SK-N-SH (cell line): Measurements from ENCODE around the gene ITSN2. TPM values are rescaled to one million over a fixed set of nuclear protein-coding genes. Genes with fewer than 3 reads are reported as not detected.

Experiments used
- CTCF ChIA-PET: fragments of 300-600, 350-600 bp; formaldehyde crosslinking; extraction: SDS; loops from one replicate; lab custom pipeline; 2021; lab: Yijun Ruan, JAX
- POLR2A ChIA-PET: fragments of 350-600 bp; sonication (Branson Sonifier 250); formaldehyde crosslinking; extraction: SDS; loops from one replicate; lab custom pipeline; 2020; ENCODE audit warnings: antibody characterized with exemption, inconsistent platforms; lab: Yijun Ruan, JAX
- DNase-seq: peaks from one replicate; pipeline ENCODE4 v3.0.0; 2012
- H2AFZ ChIP-seq: fragments of 200-600 bp; sonication (generic); 2 replicates; pipeline ENCODE4 v1.8.1; 2016; ENCODE audit warnings: antibody characterized with exemption, mild to moderate bottlenecking, low read depth
- H3F3A ChIP-seq: fragments of 200-600 bp; sonication (generic); replicated peaks from 2 replicates; pipeline ENCODE3; 2016; ENCODE audit warnings: antibody characterized with exemption, mild to moderate bottlenecking; ENCODE audit not compliant: insufficient read depth
- H3K27ac ChIP-seq, 2 experiments: fragments of 200-500 bp in 1 of 2; fragments of 200-600 bp in 1 of 2; sonication (Bioruptor generic) in 1 of 2; sonication (generic), shearing (Covaris generic) in 1 of 2; 2 replicates each; pipeline versions ENCODE4 v1.5.1 to v1.6.1; 2014 to 2016; ENCODE audit warnings: low read depth in 2 of 2, inconsistent platforms in 1 of 2, low read length in 1 of 2, mild to moderate bottlenecking in 1 of 2, mixed read lengths in 1 of 2
- H3K27me3 ChIP-seq: fragments of 200-600 bp; sonication (generic), shearing (Covaris generic); 2 replicates; pipeline ENCODE4 v1.6.1; 2016; ENCODE audit warnings: mixed run types; ENCODE audit not compliant: insufficient read depth
- H3K36me3 ChIP-seq, 2 experiments: fragments of 200-500 bp in 1 of 2; fragments of 200-600 bp in 1 of 2; sonication (Bioruptor generic) in 1 of 2; sonication (generic) in 1 of 2; replicated peaks in 1 of 2; 2 replicates each; pipeline versions ENCODE3 to v1.5.1; 2014 to 2016; ENCODE audit warnings: low read length in 1 of 2, mild to moderate bottlenecking in 1 of 2; ENCODE audit not compliant: insufficient read depth in 2 of 2, control insufficient read depth in 1 of 2
- H3K4me1 ChIP-seq, 2 experiments: fragments of 200-500 bp in 1 of 2; fragments of 200-600 bp in 1 of 2; sonication (Bioruptor generic) in 1 of 2; sonication (generic), shearing (Covaris generic) in 1 of 2; 2 replicates each; pipeline versions ENCODE4 v1.5.1 to v1.6.1; 2014 to 2016; ENCODE audit warnings: low read depth in 1 of 2, low read length in 1 of 2, mixed run types in 1 of 2; ENCODE audit not compliant: insufficient read depth in 2 of 2, control insufficient read depth in 1 of 2
- H3K4me2 ChIP-seq: fragments of 200-600 bp; sonication (generic), shearing (Covaris generic); 2 replicates; pipeline ENCODE4 v1.6.1; 2017; ENCODE audit warnings: mixed run types
- H3K4me3 ChIP-seq, 2 experiments: fragments of 200-500 bp in 1 of 2; fragments of 200-600 bp in 1 of 2; sonication (Bioruptor generic) in 1 of 2; sonication (generic), shearing (Covaris generic) in 1 of 2; 2 replicates each; pipeline versions ENCODE4 v1.5.1 to v1.8.1; 2014 to 2016; ENCODE audit warnings: low read depth in 2 of 2, inconsistent platforms in 1 of 2, low read length in 1 of 2, mild to moderate bottlenecking in 1 of 2, mixed read lengths in 1 of 2, moderate library complexity in 1 of 2
- H3K79me2 ChIP-seq: fragments of 200-600 bp; sonication (generic); 2 replicates; pipeline ENCODE4 v1.8.1; 2017; ENCODE audit warnings: mild to moderate bottlenecking; ENCODE audit not compliant: insufficient read depth
- H3K9ac ChIP-seq: fragments of 200-600 bp; sonication (generic); 2 replicates; pipeline ENCODE4 v1.6.1; 2017; ENCODE audit warnings: mixed run types
- H3K9me2 ChIP-seq: fragments of 200-600 bp; sonication (generic); 2 replicates; pipeline ENCODE4 v1.6.1; 2017; ENCODE audit warnings: mixed run types
- H3K9me3 ChIP-seq: fragments of 200-600 bp; sonication (generic); 2 replicates; pipeline ENCODE4 v1.6.1; 2017; ENCODE audit warnings: mixed run types, mild to moderate bottlenecking, moderate library complexity
- H4K20me1 ChIP-seq: fragments of 200-600 bp; sonication (generic); 2 replicates; pipeline ENCODE4 v1.6.1; 2017; ENCODE audit warnings: mild to moderate bottlenecking, mixed run types; ENCODE audit not compliant: insufficient read depth
- EZH2phosphoT487 ChIP-seq: fragments of 200-600 bp; sonication (generic); IDR thresholded peaks from 2 replicates; pipeline ENCODE4 v1.6.1; 2017; ENCODE audit warnings: low read depth, mixed run types, mild to moderate bottlenecking, antibody characterized with exemption, moderate library complexity, borderline replicate concordance
- FOSL2 ChIP-seq: IDR thresholded peaks from 2 replicates; pipeline ENCODE4 v1.4.0; 2012; ENCODE audit warnings: low read depth, mild to moderate bottlenecking, moderate library complexity, borderline replicate concordance
- GABPA ChIP-seq: IDR thresholded peaks from 2 replicates; pipeline ENCODE4 v1.4.0; 2012; ENCODE audit warnings: low read depth, mild to moderate bottlenecking
- GATA2 ChIP-seq: sonication (generic); formaldehyde crosslinking; IDR thresholded peaks from 2 replicates; pipeline ENCODE4 v1.5.0; 2020; ENCODE audit warnings: mild to moderate bottlenecking, missing genetic modification reagents
- MEF2A ChIP-seq: IDR thresholded peaks from 2 replicates; pipeline ENCODE4 v1.4.0; 2012; ENCODE audit warnings: low read depth, borderline replicate concordance
- POLR2AphosphoS5 ChIP-seq: IDR thresholded peaks from 2 replicates; pipeline ENCODE4 v1.6.1; 2012; ENCODE audit warnings: low read depth, low read length
- RFX5 ChIP-seq: IDR thresholded peaks from 2 replicates; pipeline ENCODE4 v1.6.1; 2012; ENCODE audit warnings: mild to moderate bottlenecking, improper control_type of control experiment, low read length
- SIN3A ChIP-seq: IDR thresholded peaks from 2 replicates; pipeline ENCODE4 v1.6.1; 2012; ENCODE audit warnings: low read depth, mild to moderate bottlenecking, low read length, moderate library complexity, borderline replicate concordance
- SMC3 ChIP-seq: IDR thresholded peaks from 2 replicates; pipeline ENCODE4 v1.6.1; 2012; ENCODE audit warnings: low read depth, low read length, improper control_type of control experiment
- WGBS: methylation state at CpG from one replicate; pipeline ENCODE4 v1.1.6; 2017; ENCODE audit warnings: low lambda C conversion rate; 5-methylcytosine and 5-hydroxymethylcytosine counted together
- polyA plus RNA-seq, 3 experiments: library from polyadenylated mRNA; depleted of rRNA; stranded (reverse); fragments of >200 nt; gene quantifications; 2 replicates each; pipeline ENCODE4 v1.2.3, GENCODE V29; 2012
- TF ChIP-seq, protein P1 (sequence below): IDR thresholded peaks from 2 replicates; pipeline ENCODE4; 2012
- TF ChIP-seq, protein P2 (sequence below): IDR thresholded peaks from 2 replicates; pipeline ENCODE4 v1.4.0; 2012; ENCODE audit warnings: low read depth, borderline replicate concordance
- TF ChIP-seq, protein P3 (sequence below): IDR thresholded peaks from 2 replicates; pipeline ENCODE4 v1.6.1; 2012; ENCODE audit warnings: mild to moderate bottlenecking, low read depth, low read length, moderate library complexity

Gene ITSN2
- polyA plus RNA-seq, 1 of the 3 experiments (the other 2 are of a cell fraction) = 11.9 TPM

DNA sequence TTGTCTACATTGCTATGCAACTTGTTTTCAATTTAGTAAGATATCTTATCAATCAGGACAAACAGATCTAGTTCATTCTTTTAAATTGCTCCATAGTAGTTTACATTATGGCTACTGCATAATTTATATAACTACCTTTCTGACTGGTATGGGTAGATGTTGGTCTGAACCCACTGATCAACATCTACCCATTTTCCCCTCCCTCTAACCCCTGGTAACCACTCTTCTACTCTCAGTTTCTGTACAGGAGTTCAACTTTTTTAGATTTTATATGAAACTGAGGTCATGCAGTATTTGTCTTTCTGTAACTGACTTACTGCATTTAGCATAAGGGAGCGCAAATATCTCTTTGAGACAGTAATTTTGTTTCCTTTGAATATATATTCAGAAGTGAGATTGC is 73.2 kb downstream of the ITSN2 start:
- Histone ChIP-seq H3K27ac (no peak overlapping the region), H3K9ac (no peak overlapping the region), H3K79me2 (no peaks in the 10 kb centered on the region), H4K20me1 (no peaks in the 10 kb centered on the region), H3K27me3 (no peaks in the 10 kb centered on the region), H3K9me3 (no peaks in the 10 kb centered on the region), H3K4me1 (no peaks in the 10 kb centered on the region; a peak in 1 of 4 replicates), H3K36me3 (peaks cover 10 to 50% of the 10 kb centered on the region in 2 experiments), H3K9me2 (no peaks in the 10 kb centered on the region), H2AFZ (no peak overlapping the region), H3F3A (no peaks in the 10 kb centered on the region), H3K4me2 (no peak overlapping the region), H3K4me3 (no peak overlapping the region)
- TF ChIP-seq FOSL2 (no peak), GATA2 (CRISPR knock-in tag) (no peak), RFX5 (no peak), SMC3 (no peak), MEF2A (no peak), GABPA (no peak), SIN3A (no peak), EZH2phosphoT487 (no peak), POLR2AphosphoS5 (no peak)
- TF ChIP-seq, protein P1, sequence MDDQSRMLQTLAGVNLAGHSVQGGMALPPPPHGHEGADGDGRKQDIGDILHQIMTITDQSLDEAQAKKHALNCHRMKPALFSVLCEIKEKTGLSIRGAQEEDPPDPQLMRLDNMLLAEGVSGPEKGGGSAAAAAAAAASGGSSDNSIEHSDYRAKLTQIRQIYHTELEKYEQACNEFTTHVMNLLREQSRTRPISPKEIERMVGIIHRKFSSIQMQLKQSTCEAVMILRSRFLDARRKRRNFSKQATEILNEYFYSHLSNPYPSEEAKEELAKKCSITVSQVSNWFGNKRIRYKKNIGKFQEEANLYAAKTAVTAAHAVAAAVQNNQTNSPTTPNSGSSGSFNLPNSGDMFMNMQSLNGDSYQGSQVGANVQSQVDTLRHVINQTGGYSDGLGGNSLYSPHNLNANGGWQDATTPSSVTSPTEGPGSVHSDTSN = no peak
- TF ChIP-seq, protein P2, sequence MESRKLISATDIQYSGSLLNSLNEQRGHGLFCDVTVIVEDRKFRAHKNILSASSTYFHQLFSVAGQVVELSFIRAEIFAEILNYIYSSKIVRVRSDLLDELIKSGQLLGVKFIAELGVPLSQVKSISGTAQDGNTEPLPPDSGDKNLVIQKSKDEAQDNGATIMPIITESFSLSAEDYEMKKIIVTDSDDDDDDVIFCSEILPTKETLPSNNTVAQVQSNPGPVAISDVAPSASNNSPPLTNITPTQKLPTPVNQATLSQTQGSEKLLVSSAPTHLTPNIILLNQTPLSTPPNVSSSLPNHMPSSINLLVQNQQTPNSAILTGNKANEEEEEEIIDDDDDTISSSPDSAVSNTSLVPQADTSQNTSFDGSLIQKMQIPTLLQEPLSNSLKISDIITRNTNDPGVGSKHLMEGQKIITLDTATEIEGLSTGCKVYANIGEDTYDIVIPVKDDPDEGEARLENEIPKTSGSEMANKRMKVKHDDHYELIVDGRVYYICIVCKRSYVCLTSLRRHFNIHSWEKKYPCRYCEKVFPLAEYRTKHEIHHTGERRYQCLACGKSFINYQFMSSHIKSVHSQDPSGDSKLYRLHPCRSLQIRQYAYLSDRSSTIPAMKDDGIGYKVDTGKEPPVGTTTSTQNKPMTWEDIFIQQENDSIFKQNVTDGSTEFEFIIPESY = no peak
- TF ChIP-seq, protein P3, sequence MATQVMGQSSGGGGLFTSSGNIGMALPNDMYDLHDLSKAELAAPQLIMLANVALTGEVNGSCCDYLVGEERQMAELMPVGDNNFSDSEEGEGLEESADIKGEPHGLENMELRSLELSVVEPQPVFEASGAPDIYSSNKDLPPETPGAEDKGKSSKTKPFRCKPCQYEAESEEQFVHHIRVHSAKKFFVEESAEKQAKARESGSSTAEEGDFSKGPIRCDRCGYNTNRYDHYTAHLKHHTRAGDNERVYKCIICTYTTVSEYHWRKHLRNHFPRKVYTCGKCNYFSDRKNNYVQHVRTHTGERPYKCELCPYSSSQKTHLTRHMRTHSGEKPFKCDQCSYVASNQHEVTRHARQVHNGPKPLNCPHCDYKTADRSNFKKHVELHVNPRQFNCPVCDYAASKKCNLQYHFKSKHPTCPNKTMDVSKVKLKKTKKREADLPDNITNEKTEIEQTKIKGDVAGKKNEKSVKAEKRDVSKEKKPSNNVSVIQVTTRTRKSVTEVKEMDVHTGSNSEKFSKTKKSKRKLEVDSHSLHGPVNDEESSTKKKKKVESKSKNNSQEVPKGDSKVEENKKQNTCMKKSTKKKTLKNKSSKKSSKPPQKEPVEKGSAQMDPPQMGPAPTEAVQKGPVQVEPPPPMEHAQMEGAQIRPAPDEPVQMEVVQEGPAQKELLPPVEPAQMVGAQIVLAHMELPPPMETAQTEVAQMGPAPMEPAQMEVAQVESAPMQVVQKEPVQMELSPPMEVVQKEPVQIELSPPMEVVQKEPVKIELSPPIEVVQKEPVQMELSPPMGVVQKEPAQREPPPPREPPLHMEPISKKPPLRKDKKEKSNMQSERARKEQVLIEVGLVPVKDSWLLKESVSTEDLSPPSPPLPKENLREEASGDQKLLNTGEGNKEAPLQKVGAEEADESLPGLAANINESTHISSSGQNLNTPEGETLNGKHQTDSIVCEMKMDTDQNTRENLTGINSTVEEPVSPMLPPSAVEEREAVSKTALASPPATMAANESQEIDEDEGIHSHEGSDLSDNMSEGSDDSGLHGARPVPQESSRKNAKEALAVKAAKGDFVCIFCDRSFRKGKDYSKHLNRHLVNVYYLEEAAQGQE = no peak
- POLR2A ChIA-PET = no interaction called here
- CTCF ChIA-PET = no interaction called here
- WGBS = 98% methylated on average over 1 of the region's 1 CpG
- DNase-seq = no peak
